ENCODE measurements around the gene STARD4. TPM values are rescaled to one million over a fixed set of nuclear protein-coding genes. Genes with fewer than 3 reads are reported as not detected.

STARD4 gene
- total and polyA plus RNA-seq, 9 of the 15 experiments (the other 6 are each of a cell fraction or from before 2014, with no cell fraction given) = 28.4 to 88.0 (median 34.0) TPM

DNA sequence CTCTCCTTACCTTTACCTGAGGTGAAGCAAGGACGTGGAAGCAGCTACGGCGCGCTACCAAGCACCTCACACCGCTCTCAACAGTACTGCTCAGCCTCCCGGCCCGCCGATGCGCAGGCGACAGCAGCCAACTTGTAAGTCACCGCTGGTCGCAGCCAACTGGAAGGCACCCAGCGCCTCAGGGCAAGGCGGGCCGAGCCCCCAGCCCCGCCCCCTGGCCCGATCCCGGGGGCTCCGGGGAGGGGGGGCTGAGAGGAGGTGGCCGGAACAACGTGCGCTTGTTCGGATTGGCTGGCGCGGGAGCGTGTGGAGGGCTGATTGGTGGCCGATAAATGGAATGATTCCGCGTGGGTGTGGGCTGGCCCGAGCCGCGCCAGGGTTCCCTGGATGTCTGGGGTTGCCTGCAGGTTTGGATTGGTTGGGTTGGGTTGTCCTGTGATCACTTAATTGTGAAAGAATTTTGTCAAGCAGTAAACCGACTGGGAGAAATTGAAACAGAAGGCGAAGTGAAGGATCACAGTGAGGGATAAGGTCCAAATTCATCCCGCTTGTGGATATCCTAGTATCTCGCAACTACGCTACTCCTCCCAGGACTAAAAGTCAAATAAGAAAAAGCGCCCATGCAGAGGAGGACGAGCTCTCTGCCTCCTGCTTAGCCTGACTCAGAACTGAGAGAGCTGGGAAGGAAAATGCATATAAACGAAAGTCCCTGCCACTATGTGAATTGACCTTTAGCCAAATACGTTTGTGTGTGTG is at the start of gene STARD4 (continued):
- TF ChIP-seq HDAC6 (IDR thresholded peaks at IDR 0.05; ENCODE audit: low read depth, low read length) = no peak
- TF ChIP-seq, protein P1, sequence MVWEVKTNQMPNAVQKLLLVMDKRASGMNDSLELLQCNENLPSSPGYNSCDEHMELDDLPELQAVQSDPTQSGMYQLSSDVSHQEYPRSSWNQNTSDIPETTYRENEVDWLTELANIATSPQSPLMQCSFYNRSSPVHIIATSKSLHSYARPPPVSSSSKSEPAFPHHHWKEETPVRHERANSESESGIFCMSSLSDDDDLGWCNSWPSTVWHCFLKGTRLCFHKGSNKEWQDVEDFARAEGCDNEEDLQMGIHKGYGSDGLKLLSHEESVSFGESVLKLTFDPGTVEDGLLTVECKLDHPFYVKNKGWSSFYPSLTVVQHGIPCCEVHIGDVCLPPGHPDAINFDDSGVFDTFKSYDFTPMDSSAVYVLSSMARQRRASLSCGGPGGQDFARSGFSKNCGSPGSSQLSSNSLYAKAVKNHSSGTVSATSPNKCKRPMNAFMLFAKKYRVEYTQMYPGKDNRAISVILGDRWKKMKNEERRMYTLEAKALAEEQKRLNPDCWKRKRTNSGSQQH (CRISPR knock-in tag; IDR thresholded peaks at IDR 0.05) = 0 out of 2 replicates have a peak, but pooled peaks have one; percentile 79
- TF ChIP-seq, protein P2, sequence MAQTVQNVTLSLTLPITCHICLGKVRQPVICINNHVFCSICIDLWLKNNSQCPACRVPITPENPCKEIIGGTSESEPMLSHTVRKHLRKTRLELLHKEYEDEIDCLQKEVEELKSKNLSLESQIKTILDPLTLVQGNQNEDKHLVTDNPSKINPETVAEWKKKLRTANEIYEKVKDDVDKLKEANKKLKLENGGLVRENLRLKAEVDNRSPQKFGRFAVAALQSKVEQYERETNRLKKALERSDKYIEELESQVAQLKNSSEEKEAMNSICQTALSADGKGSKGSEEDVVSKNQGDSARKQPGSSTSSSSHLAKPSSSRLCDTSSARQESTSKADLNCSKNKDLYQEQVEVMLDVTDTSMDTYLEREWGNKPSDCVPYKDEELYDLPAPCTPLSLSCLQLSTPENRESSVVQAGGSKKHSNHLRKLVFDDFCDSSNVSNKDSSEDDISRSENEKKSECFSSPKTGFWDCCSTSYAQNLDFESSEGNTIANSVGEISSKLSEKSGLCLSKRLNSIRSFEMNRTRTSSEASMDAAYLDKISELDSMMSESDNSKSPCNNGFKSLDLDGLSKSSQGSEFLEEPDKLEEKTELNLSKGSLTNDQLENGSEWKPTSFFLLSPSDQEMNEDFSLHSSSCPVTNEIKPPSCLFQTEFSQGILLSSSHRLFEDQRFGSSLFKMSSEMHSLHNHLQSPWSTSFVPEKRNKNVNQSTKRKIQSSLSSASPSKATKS (CRISPR knock-in tag; IDR thresholded peaks at IDR 0.05) = no peak
- TF ChIP-seq NCOA4 (IDR thresholded peaks at IDR 0.05; ENCODE audit: partially characterized antibody) = no peak
- TF ChIP-seq, protein P3, sequence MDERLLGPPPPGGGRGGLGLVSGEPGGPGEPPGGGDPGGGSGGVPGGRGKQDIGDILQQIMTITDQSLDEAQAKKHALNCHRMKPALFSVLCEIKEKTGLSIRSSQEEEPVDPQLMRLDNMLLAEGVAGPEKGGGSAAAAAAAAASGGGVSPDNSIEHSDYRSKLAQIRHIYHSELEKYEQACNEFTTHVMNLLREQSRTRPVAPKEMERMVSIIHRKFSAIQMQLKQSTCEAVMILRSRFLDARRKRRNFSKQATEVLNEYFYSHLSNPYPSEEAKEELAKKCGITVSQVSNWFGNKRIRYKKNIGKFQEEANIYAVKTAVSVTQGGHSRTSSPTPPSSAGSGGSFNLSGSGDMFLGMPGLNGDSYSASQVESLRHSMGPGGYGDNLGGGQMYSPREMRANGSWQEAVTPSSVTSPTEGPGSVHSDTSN (CRISPR knock-in tag; IDR thresholded peaks at IDR 0.05; ENCODE audit: low read depth) = no peak
- TF ChIP-seq, protein P3 (tag; conservative IDR thresholded peaks at IDR 0.05; ENCODE audit: low read depth) = 0 out of 2 replicates have a peak, but pooled peaks have one; percentile 26
- no peak for TF ChIP-seq FOXK1 (CRISPR knock-in tag; IDR thresholded peaks at IDR 0.05; ENCODE audit: borderline replicate concordance)
- TF ChIP-seq HDGF (IDR thresholded peaks at IDR 0.05) = no peak
- no peak for TF ChIP-seq PHTF2 (CRISPR knock-in tag; IDR thresholded peaks at IDR 0.05)
- no peak for TF ChIP-seq EWSR1 (IDR thresholded peaks at IDR 0.05; ENCODE audit: borderline replicate concordance, low read depth, partially characterized antibody)
- no peak for TF ChIP-seq ZNF551 (CRISPR knock-in tag; IDR thresholded peaks at IDR 0.05)
- TF ChIP-seq PURB (CRISPR knock-in tag; IDR thresholded peaks at IDR 0.05; ENCODE audit: low read depth) = no peak
- TF ChIP-seq BCL6 (CRISPR knock-in tag; IDR thresholded peaks at IDR 0.05) = no peak
- no peak for TF ChIP-seq CCAR2 (IDR thresholded peaks at IDR 0.05; ENCODE audit: low read depth, low read length)
- TF ChIP-seq LCOR (CRISPR knock-in tag; IDR thresholded peaks at IDR 0.05) = peak; percentile 85; the same call in 1 of the 2 replicates
- no peak for TF ChIP-seq YBX1 (IDR thresholded peaks at IDR 0.05)
- peak; percentile 23 for TF ChIP-seq SMAD1 (IDR thresholded peaks at IDR 0.05; ENCODE audit: low read depth, low read length, partially characterized antibody)
- TF ChIP-seq, protein P4, sequence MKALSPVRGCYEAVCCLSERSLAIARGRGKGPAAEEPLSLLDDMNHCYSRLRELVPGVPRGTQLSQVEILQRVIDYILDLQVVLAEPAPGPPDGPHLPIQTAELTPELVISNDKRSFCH (CRISPR knock-in tag; IDR thresholded peaks at IDR 0.05) = no peak
- TF ChIP-seq, protein P4 (tag; IDR thresholded peaks at IDR 0.05) = peak; percentile 96; the same call in 1 of the 2 replicates
- peak; percentile 52 for TF ChIP-seq RB1 (IDR thresholded peaks at IDR 0.05; ENCODE audit: low read depth)
- no peak for TF ChIP-seq PTRF (tag; IDR thresholded peaks at IDR 0.05)
- TF ChIP-seq SMAD2 (IDR thresholded peaks at IDR 0.05; ENCODE audit: low read depth, low read length) = no peak
- no peak for TF ChIP-seq MAFF (IDR thresholded peaks at IDR 0.05; ENCODE audit: low read length)
- TF ChIP-seq ZSCAN32 (CRISPR knock-in tag; IDR thresholded peaks at IDR 0.05) = no peak

Measured in K562 (cell line).